NB4 (cell line): ENCODE measurements around the gene STK35.

ENCODE experiments used
- MYC ChIP-seq: IDR thresholded peaks from 2 replicates; pipeline ENCODE4 v1.6.1; 2011; ENCODE audit warnings: low read depth, low read length
- POLR2A ChIP-seq: IDR thresholded peaks from 2 replicates; pipeline ENCODE4 v1.6.1; 2011; ENCODE audit warnings: mild to moderate bottlenecking; ENCODE audit not compliant: insufficient read length; ENCODE audit errors: extremely low read depth
- TF ChIP-seq, protein P1 (sequence below): IDR thresholded peaks from one replicate; pipeline ENCODE4 v1.5.1; 2012; ENCODE audit warnings: low read depth, low read length
- TF ChIP-seq, protein P2 (sequence below): IDR thresholded peaks from 2 replicates; pipeline ENCODE4 v1.6.1; 2011; ENCODE audit warnings: low read depth, low read length

DNA sequence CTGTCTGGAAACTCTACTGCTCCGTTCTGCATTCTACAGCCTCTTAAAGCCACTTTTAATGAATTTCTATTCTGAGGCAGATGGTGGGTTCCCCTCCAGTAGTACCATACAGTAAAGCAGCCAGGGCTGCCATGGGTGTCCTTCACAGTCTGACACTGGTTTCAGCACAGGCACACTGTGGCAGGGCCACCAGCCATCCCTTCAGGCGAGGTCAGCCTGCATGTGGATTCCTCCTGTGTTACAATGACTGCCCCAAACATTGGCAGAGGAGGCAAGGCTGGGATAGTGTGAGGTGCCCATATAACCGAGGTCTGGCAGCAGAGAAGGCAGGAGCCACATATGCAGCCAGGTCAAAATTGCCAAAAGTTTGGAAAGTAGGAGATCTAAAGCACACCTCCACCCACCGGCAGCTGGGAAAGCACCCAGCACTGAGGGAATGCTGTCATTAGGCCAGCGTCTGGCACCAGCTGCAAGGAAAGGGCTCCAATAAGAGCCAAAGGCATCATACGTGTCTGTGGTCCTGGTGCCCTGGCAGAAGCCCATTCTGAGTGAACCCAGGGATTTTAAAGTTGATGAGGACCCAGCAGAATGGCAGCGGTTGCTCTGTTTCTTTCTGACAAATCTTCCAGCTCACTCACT lies 24.0 kb downstream of the STK35 start:
- TF ChIP-seq, protein P1, sequence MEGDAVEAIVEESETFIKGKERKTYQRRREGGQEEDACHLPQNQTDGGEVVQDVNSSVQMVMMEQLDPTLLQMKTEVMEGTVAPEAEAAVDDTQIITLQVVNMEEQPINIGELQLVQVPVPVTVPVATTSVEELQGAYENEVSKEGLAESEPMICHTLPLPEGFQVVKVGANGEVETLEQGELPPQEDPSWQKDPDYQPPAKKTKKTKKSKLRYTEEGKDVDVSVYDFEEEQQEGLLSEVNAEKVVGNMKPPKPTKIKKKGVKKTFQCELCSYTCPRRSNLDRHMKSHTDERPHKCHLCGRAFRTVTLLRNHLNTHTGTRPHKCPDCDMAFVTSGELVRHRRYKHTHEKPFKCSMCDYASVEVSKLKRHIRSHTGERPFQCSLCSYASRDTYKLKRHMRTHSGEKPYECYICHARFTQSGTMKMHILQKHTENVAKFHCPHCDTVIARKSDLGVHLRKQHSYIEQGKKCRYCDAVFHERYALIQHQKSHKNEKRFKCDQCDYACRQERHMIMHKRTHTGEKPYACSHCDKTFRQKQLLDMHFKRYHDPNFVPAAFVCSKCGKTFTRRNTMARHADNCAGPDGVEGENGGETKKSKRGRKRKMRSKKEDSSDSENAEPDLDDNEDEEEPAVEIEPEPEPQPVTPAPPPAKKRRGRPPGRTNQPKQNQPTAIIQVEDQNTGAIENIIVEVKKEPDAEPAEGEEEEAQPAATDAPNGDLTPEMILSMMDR, result no peak
- TF ChIP-seq, protein P2, sequence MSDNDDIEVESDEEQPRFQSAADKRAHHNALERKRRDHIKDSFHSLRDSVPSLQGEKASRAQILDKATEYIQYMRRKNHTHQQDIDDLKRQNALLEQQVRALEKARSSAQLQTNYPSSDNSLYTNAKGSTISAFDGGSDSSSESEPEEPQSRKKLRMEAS, result no peak
- TF ChIP-seq POLR2A (no peak), MYC (no peak)
